ENCODE results near the gene RNU6-7.

RNU6-7 gene

DNA sequence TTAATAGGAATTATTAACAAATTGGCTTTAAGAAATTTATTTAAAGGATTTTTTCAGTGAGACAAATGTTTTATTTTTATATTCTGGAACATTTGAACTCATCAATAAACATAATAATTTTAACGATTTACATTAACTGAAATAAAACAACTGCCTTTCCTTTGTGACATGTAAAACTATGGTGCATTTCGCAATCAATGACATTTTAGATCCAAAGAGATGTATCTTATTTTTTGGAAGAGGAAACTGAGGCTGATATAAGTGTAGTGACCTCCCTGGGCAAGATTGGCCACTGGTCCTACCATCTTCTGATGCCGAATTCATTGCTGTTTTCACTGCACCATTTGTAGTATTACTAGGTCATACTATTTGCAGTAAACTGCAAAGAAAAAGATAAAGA lies 3.7 kb downstream of the RNU6-7 start:
- no peak for DNase-seq

DNA sequence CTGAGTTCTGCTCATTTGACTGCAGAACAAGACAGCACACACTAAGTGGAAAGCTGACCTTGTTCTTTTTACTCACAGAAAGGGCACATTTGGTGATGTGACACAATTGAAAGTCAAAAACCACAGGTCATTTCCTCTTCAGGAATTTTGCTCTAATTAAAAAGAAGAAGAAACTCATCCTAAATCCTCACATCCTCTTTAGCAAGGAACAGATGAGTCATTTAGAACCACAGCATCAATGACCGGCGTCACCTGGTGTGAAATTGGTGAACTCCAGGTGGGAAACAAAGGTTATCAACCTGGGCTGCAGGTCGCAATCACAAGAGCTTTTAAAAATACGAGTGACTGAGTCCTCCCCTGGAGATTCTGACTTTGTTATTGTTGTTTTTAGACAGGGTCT lies 4.1 kb downstream of the RNU6-7 start:
- DNase-seq: no peak

DNA sequence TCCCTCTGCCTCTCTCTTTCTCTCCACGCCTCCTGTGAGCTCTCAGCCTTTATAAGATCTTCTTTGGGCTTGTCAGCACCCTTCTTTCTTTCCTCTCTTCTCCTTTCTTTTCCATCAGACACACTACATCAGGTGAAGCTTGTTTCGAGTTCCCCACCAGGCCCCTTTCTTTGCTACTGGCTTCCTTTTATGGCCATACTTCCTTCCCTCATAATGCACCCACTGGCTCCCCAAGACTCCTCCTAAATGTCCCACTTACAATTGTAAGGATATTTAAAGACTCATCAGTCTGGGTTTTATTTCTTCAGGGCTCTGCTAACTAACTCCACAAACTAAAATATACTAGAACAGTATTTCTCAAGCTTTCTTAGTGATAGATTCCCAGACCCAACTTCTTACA lies 4.7 kb downstream of the RNU6-7 start:
- DNase-seq: no peak

GRCh38 chr14:32208490-32208889 lies 6.6 kb downstream of the RNU6-7 start:
- DNase-seq: no peak

GRCh38 chr14:32209471-32209870 lies 7.6 kb downstream of the RNU6-7 start:
- DNase-seq: no peak

- no peak for DNase-seq
Measured at GRCh38 chr14:32211068-32211404, 9.2 kb downstream of the RNU6-7 start.

GRCh38 chr14:32212833-32213232 lies 11.0 kb downstream of the RNU6-7 start:
- no peak for DNase-seq

- DNase-seq: no peak
Measured at GRCh38 chr14:32217301-32217700, 15.5 kb downstream of the RNU6-7 start.

DNA sequence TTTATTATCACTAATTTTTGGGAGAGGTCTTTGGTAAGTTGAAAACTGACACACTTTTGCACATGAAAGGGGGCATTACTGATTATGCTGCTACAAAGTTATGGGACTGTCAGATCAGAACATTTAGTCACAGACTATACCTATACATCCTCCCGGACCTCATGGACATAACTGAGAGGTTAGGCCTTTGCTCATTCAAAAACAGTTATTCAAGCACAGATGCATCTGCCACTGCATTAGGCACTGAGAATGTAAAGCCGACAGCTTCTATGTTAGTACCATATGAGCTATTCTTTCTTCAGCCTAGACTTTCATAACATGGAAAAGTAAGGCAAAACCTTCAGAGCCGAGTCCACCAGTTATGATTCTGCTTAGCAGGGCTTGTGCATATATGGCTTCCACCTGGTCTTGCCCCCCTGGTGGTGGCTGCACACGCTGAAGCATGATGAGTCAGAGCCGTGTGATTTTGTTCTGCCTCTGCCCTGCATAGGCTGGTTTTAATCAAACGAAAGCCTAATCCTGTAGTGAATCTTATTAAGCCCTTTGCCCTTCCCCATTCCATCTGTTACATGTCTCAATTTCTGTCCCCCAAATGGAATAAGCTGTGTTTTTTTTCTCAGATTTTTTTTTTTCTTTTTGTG lies 23.0 kb downstream of the RNU6-7 start:
- no peak for DNase-seq

GRCh38 chr14:32225378-32225920 lies 23.6 kb downstream of the RNU6-7 start:
- no peak for DNase-seq

DNA sequence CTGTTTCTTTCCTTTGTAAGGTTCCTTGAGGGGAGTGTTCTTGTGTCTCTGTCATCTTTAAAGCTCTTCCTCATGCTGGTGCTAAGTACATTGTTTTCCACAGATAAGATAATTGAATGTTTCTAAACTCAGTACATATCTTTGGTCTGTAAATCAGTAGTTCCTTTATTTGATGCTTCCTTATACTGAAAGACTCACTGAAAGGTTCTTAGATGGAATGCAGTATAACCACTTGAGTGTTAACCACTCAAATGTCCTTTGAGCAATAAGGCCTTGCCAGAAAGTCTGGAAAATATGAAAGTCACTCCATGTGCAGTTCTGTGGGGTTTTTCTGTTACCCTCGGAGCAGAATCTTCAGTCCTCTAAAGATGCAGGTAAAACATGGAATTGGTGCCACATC lies 24.2 kb downstream of the RNU6-7 start:
- DNase-seq: no peak

DNA sequence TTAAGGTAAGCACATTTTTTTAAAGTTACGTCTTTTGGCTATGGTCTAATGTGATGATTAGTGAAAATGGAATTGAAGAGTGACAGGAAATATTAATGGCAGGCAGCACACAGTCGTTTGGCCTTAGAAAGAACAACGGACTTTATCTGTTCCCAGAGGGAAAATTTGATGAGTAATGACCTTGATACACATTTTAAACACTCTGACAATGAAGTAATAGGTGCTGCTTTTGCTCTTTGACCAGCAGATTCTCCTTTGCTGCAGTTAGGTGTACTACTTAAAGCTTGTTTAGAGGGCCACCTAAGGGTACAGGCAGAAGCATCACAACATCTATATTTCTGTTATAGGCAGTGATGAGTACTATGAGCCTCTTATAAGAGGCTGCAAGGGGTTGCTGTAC lies 28.3 kb downstream of the RNU6-7 start:
- DNase-seq: no peak

DNA sequence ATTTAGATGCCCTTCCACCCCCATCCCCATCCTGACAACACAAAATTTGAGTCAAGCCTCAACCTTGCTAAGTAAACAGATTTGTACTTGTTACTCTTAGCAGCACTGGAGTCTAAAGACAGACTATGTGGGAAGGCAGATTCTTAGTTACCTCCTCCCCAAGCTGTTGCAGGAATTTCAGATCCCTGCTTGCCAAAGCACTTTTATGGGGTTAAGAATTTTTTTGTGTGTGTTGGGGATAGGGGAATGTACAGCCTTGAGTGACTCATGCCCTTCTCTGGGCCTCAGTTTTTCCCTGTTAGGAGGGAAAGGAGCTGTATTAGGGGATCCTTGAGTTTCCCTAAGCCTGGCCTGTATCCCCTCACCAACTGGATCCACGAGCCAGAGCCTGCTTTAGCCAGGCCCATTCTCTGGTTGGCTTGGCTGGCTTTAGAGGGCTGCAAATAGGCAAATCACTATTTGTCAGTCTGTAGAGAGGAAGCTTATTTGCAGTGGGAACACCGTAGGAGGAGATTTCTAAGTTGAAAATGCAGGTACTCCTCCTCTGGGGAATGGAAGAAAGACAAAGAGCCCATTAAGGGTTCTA lies 28.9 kb downstream of the RNU6-7 start:
- no peak for DNase-seq

DNA sequence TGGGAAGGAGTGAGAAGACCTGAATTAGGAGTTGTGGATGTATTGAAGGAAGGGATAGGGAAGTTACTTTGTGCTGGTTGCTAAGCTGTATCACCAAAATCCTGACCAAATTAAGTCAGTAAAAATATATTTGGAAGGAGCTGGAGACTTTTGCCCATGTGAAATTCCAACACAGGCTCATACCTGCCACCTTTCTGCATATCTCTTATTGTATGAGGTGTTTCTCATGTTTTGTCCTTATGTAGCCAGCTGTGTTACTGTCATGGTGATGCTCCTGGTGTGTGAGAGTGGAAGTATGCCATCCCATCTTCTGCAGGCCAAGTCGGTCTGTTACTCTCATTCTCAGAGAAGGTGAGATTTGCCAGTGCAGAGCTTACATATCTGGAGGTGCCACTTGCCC lies 30.6 kb downstream of the RNU6-7 start:
- DNase-seq: no peak

- DNase-seq: no peak
Measured at GRCh38 chr14:32233260-32233659, 31.4 kb downstream of the RNU6-7 start.

DNA sequence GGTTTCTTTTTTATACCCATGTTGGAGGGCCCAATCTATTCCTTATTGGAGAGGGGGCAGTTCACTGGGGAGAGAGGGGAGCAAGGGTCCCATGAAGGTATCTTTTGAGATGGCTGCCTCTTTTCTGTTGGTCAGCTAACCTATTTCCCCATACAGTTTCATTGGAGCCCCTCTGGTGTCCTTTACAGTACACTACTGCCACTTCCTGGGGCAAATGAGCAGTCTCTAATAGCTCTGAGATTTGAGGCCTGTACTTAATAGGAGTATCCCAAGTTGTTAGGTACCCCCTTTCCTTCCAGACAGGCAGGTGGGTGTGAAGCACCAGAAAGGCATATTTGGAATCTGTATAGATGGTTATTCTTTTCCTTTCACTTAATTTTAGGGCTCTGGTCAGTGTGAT lies 42.6 kb downstream of the RNU6-7 start:
- no peak for DNase-seq

GRCh38 chr14:32246751-32247150 lies 44.9 kb downstream of the RNU6-7 start:
- no peak for DNase-seq

- no peak for DNase-seq
Measured at GRCh38 chr14:32249371-32249770, 47.5 kb downstream of the RNU6-7 start.

- DNase-seq: no peak
Measured at GRCh38 chr14:32249780-32250179, 47.9 kb downstream of the RNU6-7 start.

DNA sequence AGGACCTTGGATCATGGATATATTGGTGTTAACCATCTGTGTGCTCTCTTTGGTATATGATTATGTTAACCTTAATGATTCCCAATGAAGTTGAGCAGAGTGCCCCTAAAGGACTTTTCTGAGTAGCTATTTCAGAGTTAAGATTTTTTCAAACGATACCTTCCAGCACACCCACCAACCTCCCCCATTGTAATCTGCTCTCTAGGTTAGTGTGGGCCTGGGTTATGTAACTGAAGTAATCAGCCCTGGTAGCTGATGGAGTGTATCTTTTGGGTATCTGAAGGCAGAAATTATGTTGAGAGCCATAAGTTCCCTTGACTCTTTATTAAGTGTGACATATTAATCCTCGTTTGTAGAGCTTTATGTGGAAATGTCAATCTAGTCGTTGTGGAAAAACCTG lies 48.8 kb downstream of the RNU6-7 start:
- no peak for DNase-seq

DNA sequence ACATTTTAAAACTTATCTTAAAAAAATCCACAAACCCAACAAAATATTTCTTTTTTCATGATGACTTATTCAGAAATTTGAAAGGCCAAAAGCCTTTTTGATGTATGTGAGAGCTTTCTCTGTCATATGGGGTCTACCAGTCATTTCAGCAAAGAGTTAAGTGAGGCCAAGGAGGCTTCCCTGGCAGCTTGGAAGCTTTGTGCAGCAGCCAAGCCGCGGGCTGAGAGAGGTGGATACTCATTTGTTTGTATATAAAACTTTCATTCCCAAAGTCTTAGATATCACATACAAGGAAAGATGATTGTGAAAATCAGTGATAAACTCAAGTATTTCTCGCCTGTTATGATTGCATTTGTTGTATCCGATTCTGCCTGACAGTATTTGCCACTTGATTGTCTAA lies 49.7 kb downstream of the RNU6-7 start:
- no peak for DNase-seq
